RWPE2 (cell line): ENCODE data around the gene UBA6.

Source experiments
- ATAC-seq: fragments of 200-7000 bp; cut with Tn5 transposase; 3 replicates; pipeline ENCODE4 v1.9.1; 2021; ENCODE audit warnings: low read depth
- DNase-seq: peaks from one replicate; pipeline ENCODE4 v3.0.0-alpha.2; 2020; ENCODE audit warnings: low spot score
- H3K27ac ChIP-seq: fragments of 450-650 bp; 2 replicates; pipeline ENCODE4 v1.5.1; 2017; ENCODE audit warnings: mild to moderate bottlenecking; ENCODE audit not compliant: poor library complexity, severe bottlenecking
- H3K27me3 ChIP-seq: fragments of 250-450 bp; sonication (Bioruptor Pico); 2 replicates; pipeline ENCODE4 v1.5.1; 2021; ENCODE audit warnings: mild to moderate bottlenecking, moderate library complexity; ENCODE audit not compliant: insufficient read depth, poor library complexity, severe bottlenecking
- H3K36me3 ChIP-seq: fragments of 250-450 bp; sonication (Bioruptor Pico); 2 replicates; pipeline ENCODE4 v1.5.1; 2020; ENCODE audit warnings: low read depth, mild to moderate bottlenecking, moderate library complexity
- H3K4me1 ChIP-seq: fragments of 250-450 bp; sonication (Bioruptor Pico); 2 replicates; pipeline ENCODE4 v1.5.1; 2021; ENCODE audit warnings: mild to moderate bottlenecking, moderate library complexity; ENCODE audit not compliant: insufficient read depth, poor library complexity, severe bottlenecking
- H3K4me3 ChIP-seq: fragments of 250-450 bp; sonication (Bioruptor Pico); 2 replicates; pipeline ENCODE4 v1.5.1; 2021; ENCODE audit warnings: mild to moderate bottlenecking, moderate library complexity; ENCODE audit not compliant: severe bottlenecking
- H3K9me3 ChIP-seq: fragments of 250-450 bp; sonication (Bioruptor Pico); 2 replicates; pipeline ENCODE4 v1.5.1; 2021; ENCODE audit warnings: mild to moderate bottlenecking, moderate library complexity; ENCODE audit not compliant: severe bottlenecking
- CTCF ChIP-seq: fragments of 450-650 bp; IDR thresholded peaks from one replicate; pipeline ENCODE4 v1.5.1; 2017; ENCODE audit warnings: mild to moderate bottlenecking, moderate library complexity; ENCODE audit not compliant: poor library complexity, severe bottlenecking

The UBA6 gene

GRCh38 chr4:67682266-67682665, 18.7 kb downstream of the UBA6 start:
- no peak overlapping the region for H3K4me3 ChIP-seq
- H3K9me3 ChIP-seq: no peaks in the 10 kb centered on the region
- H3K27me3 ChIP-seq: no peaks in the 10 kb centered on the region
- H3K27ac ChIP-seq: no peak overlapping the region
- DNase-seq (no peak), ATAC-seq (no peak)
- peaks cover 72% of the 10 kb centered on the region for H3K36me3 ChIP-seq
- H3K4me1 ChIP-seq: peaks cover 8% of the 10 kb centered on the region
- no peak for TF ChIP-seq CTCF

- H3K27me3 ChIP-seq: no peaks in the 10 kb centered on the region
- no peak for TF ChIP-seq CTCF
- H3K36me3 ChIP-seq: peaks cover 81% of the 10 kb centered on the region
- peaks cover 8% of the 10 kb centered on the region for H3K4me1 ChIP-seq
- no peak overlapping the region for H3K4me3 ChIP-seq
- H3K9me3 ChIP-seq: no peaks in the 10 kb centered on the region
- H3K27ac ChIP-seq: no peak overlapping the region
- no peak for DNase-seq
- peak; percentile 54; the same call in 2 of the 3 replicates for ATAC-seq
These were observed 20.3 kb downstream of the UBA6 start for GRCh38 chr4:67680581-67681222.

- Histone ChIP-seq H3K9me3 (no peaks in the 10 kb centered on the region), H3K27ac (no peak overlapping the region), H3K36me3 (peaks cover 88% of the 10 kb centered on the region), H3K4me3 (no peak overlapping the region), H3K4me1 (no peaks in the 10 kb centered on the region), H3K27me3 (no peaks in the 10 kb centered on the region)
- no peak for TF ChIP-seq CTCF
- DNase-seq (no peak), ATAC-seq (no peak)
These were observed 22.3 kb downstream of the UBA6 start for GRCh38 chr4:67678612-67679011.

- DNase-seq (no peak), ATAC-seq (0 out of 3 replicates have a peak, but pooled peaks have one; percentile 29)
- H3K27ac ChIP-seq: no peak overlapping the region
- H3K9me3 ChIP-seq: no peaks in the 10 kb centered on the region
- H3K4me1 ChIP-seq: no peaks in the 10 kb centered on the region
- peaks cover 96% of the 10 kb centered on the region for H3K36me3 ChIP-seq
- H3K4me3 ChIP-seq: no peak overlapping the region
- no peak for TF ChIP-seq CTCF
- no peaks in the 10 kb centered on the region for H3K27me3 ChIP-seq
These were observed 26.9 kb downstream of the UBA6 start for GRCh38 chr4:67674098-67674497.

GRCh38 chr4:67668315-67668714, 32.6 kb downstream of the UBA6 start:
- Histone ChIP-seq H3K36me3 (peaks cover 96% of the 10 kb centered on the region), H3K9me3 (no peaks in the 10 kb centered on the region), H3K4me3 (no peak overlapping the region), H3K27ac (no peak overlapping the region), H3K27me3 (no peaks in the 10 kb centered on the region), H3K4me1 (no peaks in the 10 kb centered on the region)
- TF ChIP-seq CTCF: no peak
- DNase-seq (no peak), ATAC-seq (no peak)
